IPS-11a (cell line): ENCODE data around the gene ZBTB21.
"Not testable (repeated sequence)": the region's sequence is repeated elsewhere in the genome, so short reads cannot be mapped to it uniquely, and the experiment has no call there.

Experiments
- H3K4me3 ChIP-seq: one replicate; pipeline ENCODE4 v1.5.1; 2013; ENCODE audit warnings: low read depth, low read length, control low read depth

ZBTB21 gene

DNA sequence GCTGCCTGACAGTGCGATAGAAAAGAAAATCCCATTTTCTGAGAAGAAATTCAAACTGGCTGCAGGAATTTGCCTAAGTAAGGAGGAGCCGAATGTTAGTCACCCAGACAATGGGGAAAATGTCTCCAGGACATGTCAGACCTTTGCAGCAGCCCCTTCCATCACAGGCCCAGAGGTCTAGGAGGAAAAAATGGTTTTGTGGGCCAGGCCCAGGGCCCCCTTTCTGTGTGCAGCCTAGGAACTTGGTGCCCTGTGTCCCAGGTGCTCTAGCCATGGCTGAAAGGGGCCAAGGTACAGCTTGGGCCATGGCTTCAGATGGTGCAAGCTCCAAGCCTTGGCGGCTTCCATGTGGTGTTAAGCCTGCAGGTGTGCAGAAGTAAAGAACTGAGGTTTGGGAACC lies 14.6 kb downstream of the ZBTB21 start:
- no peak overlapping the region for H3K4me3 ChIP-seq

DNA sequence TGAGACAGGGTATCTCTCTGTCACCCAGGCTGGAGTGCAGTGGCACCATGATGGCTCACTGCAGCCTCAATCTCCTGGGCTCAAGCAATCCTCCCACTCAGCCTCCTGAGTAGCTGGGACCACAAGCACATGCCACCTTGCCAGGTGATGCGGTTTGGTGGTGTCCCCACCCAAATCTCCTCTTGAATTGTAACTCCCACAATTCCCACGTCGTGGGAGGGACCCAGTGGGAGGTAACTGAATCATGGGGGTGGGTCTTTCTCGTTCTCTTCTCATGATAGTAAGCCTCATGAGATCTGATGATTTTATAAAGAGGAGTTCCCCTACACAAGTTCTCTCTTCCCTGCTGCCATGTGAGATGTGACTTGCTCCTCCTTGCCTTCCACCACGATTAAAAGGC lies 15.5 kb downstream of the ZBTB21 start:
- H3K4me3 ChIP-seq, result not testable (repeated sequence)

DNA sequence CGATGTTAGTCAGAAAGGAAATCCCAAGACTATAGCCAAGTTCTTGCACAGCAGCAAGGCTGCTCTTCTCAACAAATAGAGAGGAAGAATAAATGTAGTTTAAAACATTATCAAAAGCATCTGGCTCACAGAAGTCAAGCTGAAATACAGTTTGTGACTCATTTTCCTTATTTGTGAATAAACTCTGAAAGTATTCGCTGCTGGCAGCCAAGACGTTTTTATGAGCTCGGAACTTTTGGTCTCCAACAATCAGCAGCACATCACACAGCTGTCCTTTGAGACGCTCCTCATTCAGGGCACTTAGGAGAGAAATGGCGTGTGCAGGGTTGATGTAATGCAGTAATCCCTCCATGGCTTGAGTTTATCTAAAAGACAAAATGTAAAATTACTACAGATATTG lies 16.4 kb downstream of the ZBTB21 start:
- H3K4me3 ChIP-seq, result no peak overlapping the region

DNA sequence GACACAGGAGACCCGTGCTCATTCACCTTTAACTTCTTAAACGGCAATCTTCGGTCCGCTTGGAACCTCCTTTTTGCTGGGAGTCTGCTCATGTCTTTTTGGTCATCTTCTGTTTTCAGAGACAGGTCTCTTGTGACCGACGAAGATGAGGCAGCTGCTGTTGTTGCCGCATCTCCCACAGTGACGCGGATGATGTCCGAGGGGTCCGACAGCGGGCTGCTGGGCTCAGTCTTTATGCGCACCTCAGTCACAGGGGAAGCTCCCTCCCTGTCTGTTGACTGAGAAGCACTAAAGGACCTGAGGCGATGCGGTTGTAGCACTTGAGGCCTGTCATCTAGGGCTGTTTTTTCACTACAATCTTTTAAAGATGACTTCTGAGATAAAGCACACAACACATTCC lies 17.6 kb downstream of the ZBTB21 start:
- H3K4me3 ChIP-seq, result no peak overlapping the region

DNA sequence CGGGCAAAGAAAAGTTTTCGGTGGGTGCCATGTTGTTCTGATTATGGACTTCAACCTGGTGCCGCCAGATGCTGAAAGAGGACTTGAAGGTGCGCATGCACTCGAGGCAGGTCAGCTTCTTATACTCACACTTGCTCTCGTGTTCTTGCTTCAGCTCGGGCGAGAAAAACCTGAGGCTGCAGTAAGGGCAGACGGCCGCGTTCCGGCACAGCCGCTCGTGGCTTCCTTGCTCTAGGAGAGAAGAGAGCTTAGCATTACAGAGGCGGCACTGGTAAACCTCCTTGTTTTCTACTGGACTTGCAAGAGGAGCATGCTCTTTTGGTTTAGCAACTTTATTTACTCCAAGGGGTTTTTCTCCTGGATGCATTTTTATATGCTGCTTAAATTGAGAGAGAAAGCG lies 18.5 kb downstream of the ZBTB21 start:
- H3K4me3 ChIP-seq, result no peak overlapping the region

DNA sequence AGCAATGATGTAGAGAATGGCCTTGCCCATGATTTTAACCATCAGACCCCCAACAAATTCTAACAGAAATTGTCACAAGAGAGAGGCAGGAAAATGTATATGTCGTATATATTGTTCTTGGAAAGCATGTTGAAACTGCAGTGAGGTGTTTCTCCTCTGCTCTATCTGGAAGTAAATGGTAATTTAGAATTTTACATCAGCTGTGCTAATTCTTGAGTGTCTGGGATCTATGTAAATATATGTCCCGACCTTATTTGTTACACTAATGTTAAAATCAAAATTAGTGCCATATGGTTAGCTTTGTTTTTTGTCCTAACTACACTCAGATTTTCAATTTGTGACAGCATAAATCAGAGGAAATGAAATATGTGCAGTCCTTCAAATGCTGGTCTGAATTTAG lies 20.5 kb downstream of the ZBTB21 start:
- no peak overlapping the region for H3K4me3 ChIP-seq

DNA sequence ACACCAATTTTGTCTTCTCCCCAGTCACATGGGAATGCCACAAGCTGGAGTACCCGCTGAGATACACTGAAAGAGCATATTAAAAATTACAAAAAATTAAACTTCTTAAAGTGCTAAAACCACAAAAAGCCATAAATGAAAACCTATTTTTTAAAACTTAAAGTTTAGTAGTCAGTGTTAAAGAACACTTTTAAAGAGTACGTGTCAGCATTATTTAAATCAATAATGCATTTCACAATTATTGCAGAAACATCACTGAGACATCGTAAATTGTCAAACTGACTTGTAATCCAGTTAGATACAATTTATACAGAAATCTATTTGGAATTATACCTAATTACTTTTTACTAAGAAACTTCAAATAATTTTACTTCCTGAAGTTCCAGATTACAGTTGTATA lies 22.9 kb downstream of the ZBTB21 start:
- no peak overlapping the region for H3K4me3 ChIP-seq

DNA sequence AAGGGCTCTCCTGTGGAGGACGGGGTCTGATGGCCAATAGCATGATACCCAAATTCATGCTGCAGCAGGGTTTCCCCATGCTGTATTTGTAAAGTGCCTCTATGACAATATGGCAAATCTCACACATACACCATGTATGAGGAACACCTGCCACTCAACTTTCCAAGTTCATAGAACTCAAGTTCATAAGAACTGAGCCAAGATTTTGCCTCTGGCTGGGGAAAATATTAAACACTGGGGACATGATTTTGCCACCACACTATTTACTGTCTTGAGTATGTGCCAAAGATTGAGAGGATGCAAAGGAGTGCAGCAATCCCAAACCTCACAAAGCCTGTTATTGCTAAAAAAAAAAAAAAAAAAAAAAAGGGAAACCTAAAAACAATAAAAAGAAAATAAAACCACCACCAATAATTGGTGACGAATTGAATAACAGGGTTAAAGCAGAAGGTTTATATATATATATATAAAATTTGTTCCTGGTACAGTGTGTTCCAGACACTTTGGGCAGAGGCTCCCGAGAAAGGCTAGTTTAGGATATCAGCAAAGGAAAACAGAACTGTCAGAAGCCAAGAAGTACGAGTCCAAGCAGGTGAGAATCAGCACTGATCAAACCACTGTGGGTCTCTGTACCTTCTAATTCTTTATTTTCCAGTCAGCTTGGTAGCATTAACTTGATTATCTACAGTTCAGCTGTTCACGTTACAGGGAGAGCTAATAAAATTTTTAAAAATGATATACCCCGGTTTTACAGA lies 24.3 kb downstream of the ZBTB21 start:
- no peak overlapping the region for H3K4me3 ChIP-seq

DNA sequence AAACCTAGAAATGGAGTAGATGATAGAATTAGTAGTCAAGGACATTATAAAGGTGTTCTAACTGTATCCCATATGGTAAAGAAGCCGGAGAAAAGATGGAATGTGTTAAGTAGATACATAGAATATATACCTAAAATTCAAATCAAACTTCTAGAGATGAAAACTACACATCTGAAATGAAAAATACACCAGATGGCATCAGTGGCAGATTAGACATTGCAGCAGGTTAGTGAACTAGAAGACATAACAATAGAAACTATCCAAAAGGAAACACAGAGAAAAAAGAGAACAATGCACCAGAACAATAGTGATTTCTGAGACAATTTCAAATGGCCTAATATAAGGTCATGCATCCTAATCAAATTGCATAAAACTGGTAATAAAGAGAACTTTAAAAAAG lies 26.9 kb downstream of the ZBTB21 start:
- H3K4me3 ChIP-seq, result no peak overlapping the region

DNA sequence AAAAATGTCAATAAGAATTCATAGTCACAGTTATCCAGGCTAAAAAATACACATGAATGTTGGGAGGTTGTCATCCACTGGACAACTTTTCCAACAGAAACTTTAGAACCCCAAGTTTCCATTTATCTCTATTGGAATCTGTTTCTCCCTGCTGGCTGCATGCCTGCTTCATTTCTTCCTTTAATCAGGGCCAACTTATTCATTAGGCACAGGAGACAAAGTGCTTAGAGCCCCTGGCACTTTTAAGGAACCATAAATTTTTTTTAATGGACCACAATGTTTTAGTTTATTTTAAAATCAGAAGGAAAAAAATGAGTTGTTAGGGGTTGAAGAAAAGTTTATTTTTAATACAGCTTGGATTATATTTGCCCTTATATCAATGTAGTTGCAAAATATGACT lies 29.6 kb downstream of the ZBTB21 start:
- no peak overlapping the region for H3K4me3 ChIP-seq

DNA sequence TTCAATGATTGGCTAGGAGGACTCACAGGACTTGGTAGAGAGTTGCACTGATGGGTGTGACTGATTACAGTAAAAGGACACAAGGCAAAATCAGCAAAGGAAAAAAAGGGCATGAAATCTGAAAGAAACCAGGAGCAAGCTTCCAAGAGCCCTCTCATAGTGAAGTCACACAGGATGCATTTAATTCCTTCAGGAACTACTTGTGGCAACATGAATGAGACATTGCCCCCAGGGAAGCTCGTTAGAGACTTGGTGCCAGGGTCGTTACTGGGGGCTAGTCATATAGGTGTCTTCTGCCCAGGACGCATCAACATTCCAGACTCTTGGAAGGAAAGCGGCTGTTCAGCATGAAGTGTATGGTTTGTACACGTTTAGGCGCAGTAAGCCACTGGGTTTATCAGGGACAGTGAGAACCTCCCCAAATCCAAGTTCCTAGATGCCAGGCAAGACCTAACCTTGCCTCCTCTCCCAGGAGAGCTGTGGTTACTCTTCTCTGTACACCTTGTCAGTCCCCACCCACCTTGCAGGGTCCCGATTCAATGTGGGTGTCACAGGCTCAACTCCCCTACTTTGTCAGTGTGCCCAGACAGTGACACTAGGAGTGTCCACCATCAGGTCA lies 30.3 kb downstream of the ZBTB21 start:
- H3K4me3 ChIP-seq, result no peak overlapping the region

DNA sequence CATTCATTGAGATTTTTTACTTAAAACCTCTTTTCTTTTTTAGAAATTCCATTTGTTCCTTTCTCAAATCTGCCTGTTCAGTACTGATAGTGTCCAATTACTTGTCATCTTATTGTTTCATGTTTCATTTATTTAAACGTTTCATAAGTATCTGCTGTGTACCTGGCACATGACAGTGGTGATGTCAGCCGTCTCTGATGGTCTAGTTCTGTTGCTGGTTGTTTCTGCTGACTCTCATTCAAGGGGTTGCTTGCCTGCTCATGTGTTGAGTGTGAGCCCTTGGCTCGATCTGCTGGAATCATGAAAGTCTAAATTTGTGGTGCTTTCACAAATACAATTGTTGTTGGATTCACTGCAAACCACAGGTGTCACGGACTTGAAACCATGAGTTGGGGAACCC lies 30.8 kb downstream of the ZBTB21 start:
- H3K4me3 ChIP-seq, result no peak overlapping the region

DNA sequence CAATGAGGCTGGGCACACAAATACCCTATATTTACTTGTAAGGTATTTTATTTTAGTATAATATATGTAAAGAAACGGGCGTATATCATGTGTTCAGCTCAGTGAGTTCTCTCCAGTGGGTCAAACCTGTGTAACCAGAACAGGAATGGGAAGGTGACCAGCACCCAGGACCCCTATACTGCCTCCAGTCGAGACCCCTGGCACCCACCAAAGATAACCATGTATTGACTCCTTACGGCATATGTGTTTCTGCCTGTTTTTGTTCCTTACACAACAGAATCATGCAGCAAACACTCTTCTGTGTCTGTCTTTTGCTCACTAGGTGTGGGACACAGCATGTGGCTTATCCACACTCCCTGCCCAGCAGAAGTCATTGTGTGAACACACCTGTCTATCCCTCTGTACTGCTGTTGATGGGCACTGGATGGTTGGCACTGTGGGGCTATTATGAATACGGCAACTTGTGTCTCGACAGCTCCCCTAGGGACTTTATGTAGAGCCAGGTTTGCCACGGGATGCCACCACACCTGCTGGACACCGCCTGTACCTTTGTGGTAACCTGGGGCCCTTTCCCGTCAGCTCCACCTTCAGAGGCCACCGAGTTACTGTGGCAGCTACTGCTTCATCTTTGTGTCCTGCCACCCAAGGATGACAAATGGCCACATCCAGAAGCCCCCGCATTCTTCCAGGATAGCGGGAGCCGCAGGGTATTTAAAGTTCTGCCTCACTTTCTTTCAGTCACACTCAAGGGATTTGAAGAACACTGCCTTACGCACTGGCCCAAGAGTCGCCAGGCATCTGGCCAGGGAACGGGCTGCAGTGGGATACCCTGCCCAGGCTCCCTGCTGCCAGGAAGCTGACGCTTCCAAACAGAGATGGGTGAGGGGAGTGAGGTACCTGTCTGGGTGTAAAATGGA lies 32.9 kb downstream of the ZBTB21 start:
- no peak overlapping the region for H3K4me3 ChIP-seq

DNA sequence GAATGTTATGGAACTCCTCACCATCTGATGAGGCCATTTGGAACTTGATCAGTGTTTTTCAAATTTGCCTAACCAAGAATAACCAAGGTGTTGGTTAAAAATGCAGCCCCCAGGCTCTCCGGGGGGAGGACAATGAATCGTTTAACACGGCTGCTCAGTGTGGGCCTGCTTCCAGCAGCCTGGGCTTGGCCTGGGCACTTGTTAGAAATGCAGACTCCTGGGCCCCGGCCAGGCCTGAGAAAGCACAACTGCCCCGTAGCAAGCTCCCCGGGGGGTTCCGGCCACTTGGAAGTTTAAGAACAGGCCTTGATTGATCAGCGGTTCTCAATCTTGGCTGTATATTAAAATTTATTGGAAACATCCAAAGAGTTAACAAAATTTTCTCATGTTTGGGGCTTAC lies 33.5 kb downstream of the ZBTB21 start:
- no peak overlapping the region for H3K4me3 ChIP-seq

DNA sequence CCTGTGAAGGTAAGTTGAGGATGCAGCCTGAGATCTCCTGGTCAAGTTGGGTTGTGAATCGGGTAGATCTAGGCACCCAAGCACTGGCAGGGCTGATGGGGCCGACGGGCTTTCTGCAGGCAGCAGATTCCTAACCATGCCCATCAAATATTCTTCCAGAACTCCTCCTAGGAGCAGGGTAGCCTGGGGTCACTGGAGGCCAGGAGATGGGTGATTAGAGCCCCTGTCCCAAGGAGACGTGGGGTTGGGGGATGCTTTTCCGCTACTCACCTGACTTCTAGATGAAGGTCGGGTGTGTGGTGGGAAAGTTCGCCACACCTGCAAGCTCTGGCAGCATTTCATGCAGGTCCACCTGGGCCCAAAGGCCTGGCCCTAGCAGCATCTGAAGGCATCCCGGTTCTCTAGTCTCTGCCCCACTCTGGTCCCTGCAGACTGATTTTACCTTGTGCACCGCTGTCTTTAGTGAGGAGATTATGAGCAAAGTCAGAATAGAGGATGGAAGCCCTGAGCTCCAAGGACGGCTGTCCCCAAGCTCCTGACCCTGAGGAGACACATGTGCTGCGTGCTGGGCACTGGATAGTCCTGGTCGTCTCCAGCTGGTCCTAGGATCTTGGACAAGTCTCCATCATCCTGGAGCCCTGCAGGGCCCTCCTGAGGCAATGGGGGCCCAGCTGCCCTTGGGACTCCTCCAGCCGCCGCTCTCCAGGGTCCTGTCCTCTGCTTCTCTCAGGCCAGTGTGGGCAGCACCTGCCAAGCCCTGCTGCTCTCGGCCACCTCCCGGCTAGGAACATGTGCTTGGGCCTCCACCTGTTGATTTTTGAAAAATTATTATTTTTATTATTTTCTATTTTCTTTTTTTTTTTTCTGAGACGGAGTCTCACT lies 34.5 kb downstream of the ZBTB21 start:
- H3K4me3 ChIP-seq, result no peak overlapping the region

DNA sequence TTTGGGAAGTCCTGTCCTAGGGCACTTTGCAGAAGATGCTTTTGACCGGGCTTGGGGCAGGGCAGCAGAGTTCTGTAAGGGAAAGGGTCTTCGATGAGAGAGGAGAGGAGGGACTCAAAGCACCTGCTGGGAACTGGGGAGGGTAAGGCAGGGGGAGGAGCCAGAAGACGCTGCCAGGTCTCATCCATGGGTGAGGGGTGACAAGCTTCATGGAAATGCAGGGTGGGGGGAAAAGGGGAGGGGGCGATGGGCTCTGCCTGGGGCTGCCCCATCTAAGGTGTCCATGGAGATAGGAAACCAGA lies 35.5 kb downstream of the ZBTB21 start:
- H3K4me3 ChIP-seq, result no peak overlapping the region

DNA sequence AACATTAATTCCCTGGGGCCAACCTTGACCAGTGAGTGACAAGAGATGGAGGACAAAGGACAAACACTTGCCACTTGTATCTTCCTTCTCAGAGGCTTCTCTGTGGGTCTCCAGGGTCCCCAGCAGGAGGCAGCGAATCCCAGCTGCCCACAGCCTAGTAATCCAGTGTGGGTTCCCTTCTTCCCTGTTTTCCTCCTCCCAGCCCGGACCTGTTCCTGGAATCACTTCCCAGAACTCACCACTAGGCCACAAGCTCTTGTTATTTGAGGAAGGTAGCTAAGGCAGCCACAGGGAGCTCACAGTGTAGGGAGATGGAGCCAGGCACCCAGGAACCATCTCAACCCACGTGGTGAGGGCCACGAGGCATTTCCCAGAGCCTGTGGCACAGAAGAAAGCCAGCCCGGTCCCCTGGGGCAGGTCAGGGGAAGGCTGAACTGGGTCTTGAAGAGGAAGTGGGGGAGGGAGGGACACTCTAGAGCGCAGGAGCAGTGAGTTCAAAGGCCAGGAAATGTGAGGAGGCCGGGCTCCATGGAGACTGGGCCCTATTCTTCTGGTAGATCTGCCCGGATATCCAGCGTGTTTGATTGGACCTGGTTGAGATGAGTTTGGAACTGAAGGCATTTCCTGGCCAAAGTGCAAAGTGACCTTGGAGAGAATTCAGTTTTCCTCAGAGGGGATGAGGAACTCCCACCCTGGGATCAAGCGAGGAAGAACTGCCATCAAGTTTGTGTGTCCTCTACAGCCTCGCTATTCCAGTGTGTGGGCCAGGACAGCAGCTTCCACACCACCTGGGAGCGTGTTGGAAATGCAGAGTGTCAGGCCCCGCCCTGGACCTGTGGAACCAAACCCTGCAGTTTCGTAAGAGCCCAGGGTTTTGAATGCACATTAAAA lies 36.1 kb downstream of the ZBTB21 start:
- H3K4me3 ChIP-seq, result no peak overlapping the region

DNA sequence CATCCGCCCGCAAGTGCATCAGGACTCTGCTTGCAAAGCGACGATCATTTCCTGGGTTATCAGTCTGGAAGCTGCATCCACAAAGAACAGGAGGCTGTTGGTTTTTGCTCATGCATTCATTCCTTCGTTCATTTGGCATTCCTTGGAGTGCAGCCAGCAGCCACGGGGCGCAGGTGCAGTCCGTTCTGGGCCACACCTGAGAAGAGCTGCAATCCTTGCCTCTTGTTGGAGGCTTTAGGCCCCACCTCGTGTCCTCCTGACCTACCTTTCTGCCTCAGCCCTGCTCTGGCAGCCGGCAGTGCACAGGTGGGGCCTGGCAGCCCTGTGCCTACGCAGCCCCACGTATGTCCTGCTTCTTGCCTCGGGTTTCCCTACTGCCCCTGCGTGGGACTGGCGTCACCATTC lies 36.7 kb downstream of the ZBTB21 start:
- H3K4me3 ChIP-seq, result no peak overlapping the region

DNA sequence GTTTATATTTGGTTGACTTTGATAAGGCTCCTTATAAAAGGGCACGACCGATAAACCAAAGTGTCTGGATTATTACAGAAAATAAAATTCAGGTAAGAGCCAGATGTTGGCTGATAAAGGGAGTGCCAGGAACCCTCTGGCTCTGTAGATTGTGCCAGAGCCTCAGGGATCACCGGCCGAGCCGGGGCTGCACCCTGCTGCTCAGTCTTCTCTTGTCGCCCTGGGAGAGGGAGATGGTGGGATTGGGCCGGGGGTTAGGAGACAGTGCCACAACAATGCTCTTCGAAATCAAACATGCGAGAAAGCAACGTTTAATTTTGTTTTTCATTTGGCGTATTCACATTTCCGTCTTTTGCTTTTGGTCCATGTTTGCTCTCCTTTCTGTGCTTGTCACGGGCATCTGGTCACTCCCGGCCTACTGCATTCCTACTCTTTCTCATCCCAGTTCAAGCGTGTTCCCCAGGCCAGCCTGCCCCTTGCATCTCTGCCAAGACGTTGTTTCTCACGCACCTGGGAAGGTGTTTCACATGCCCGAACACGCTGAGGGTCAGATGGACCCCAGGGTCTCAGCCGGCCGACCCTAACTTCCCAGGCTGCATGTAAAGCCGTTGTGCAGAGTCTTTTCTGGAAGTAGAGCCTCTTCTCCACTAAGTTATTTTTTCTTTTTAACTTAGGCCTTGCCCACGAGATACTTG lies 37.5 kb downstream of the ZBTB21 start:
- no peak overlapping the region for H3K4me3 ChIP-seq

DNA sequence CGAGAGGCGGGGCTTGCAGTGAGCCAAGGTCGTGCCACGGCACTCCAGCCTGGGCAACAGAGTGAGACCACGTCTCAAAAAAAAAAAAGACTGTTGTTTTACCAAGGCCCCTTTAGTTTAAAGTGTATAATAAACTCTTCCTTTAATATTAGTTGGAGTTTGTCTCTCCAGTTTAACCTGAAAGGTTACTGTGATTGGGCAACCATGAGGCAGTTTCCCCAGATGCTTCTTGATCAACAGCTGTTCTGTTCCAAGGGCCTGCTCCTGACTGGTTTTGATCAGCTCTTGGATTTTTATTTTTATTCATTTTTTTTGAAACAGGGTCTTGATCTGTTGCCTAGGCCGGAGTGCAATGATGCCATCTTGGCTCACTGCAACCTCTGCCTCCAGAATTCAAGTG lies 38.3 kb downstream of the ZBTB21 start:
- no peak overlapping the region for H3K4me3 ChIP-seq
